PC-9 (cell line): ENCODE data around the gene SLC6A1.

ENCODE experiments used
- CTCF ChIP-seq: fragments of 200-600 bp; sonication (generic); conservative IDR thresholded peaks from 2 replicates; pipeline ENCODE4 v1.6.1; 2017; ENCODE audit warnings: mixed run types, antibody characterized with exemption, mild to moderate bottlenecking, moderate library complexity
- EZH2 ChIP-seq: fragments of 200-600 bp; sonication (generic); IDR thresholded peaks from 2 replicates; pipeline ENCODE4 v1.8.0; 2017; ENCODE audit warnings: antibody characterized with exemption, low read depth

- TF ChIP-seq CTCF (no peak), EZH2 (no peak)
Measured at GRCh38 chr3:10993729-10994065, 1.1 kb downstream of the SLC6A1 start.
